Esophagus (tissue), 2 donors: ENCODE data around the gene SMIM36. TPM values are rescaled to one million over a fixed set of nuclear protein-coding genes. Genes with fewer than 3 reads are reported as not detected.

Experiments
- H3K27ac ChIP-seq, 2 donors: one replicate each; pipeline ENCODE4 v1.5.1; 2013; ENCODE audit warnings: low read depth in 2 of 2, mild to moderate bottlenecking in 2 of 2, inconsistent platforms in 1 of 2, low read length in 1 of 2, moderate library complexity in 1 of 2
- H3K27me3 ChIP-seq, 2 donors: one replicate each; pipeline ENCODE4 v1.6.1; 2013; ENCODE audit warnings: low read length in 2 of 2, control low read depth in 1 of 2, mild to moderate bottlenecking in 1 of 2; ENCODE audit not compliant: insufficient read depth in 2 of 2, control insufficient read depth in 1 of 2
- H3K36me3 ChIP-seq, 2 donors: one replicate each; pipeline ENCODE4 v1.6.1; 2013; ENCODE audit warnings: low read length in 1 of 2; ENCODE audit not compliant: control insufficient read depth in 2 of 2, insufficient read depth in 2 of 2
- H3K4me1 ChIP-seq, 2 donors: one replicate each; pipeline ENCODE4 v1.6.1; 2013; ENCODE audit warnings: low read length in 1 of 2; ENCODE audit not compliant: control insufficient read depth in 2 of 2, insufficient read depth in 2 of 2
- H3K4me3 ChIP-seq, 2 donors: one replicate each; pipeline ENCODE4 v1.5.1; 2013; ENCODE audit warnings: low read length in 2 of 2, mild to moderate bottlenecking in 2 of 2, low read depth in 1 of 2, moderate library complexity in 1 of 2
- H3K9me3 ChIP-seq, 2 donors: one replicate each; pipeline ENCODE4 v1.6.1; 2013; ENCODE audit warnings: mild to moderate bottlenecking in 2 of 2, low read depth in 1 of 2, low read length in 1 of 2, moderate library complexity in 1 of 2; ENCODE audit not compliant: control insufficient read depth in 2 of 2, insufficient read depth in 1 of 2
- WGBS, 2 donors: extraction: QIAGEN DNeasy Blood & Tissue Kit; methylation state at CpG; one replicate each; pipeline ENCODE4 v1.1.7; 2013; 5-methylcytosine and 5-hydroxymethylcytosine counted together
- polyA plus RNA-seq, 2 donors: library from polyadenylated mRNA; stranded (reverse); fragments of 200-250 nt; gene quantifications; one replicate each; pipeline ENCODE4 v1.2.3, GENCODE V29; 2013
- donor health status: healthy with polysubstance abuse.
- donor health status: Bipolar disorder and iron deficiency.

The SMIM36 gene
- polyA plus RNA-seq, 2 donors = not detected

- Histone ChIP-seq H3K27ac (no peak overlapping the region), H3K4me3 (no peak overlapping the region), H3K36me3 (no peaks in the 10 kb centered on the region), H3K27me3 (no peaks in the 10 kb centered on the region), H3K9me3 (no peaks in the 10 kb centered on the region), H3K4me1 (peaks cover 0 to 3% of the 10 kb centered on the region in 2 donors)
- 94 to 98% methylated on average over 3 of the region's 3 CpGs for WGBS, 2 donors
Observed at GRCh38 chr17:55418369-55419268, 92.6 kb downstream of the SMIM36 start.

GRCh38 chr17:55417411-55418268 lies 93.6 kb downstream of the SMIM36 start:
- Histone ChIP-seq H3K4me1 (peaks cover 0 to 3% of the 10 kb centered on the region in 2 donors), H3K27ac (no peak overlapping the region), H3K4me3 (no peak overlapping the region), H3K9me3 (no peaks in the 10 kb centered on the region), H3K27me3 (no peaks in the 10 kb centered on the region), H3K36me3 (no peaks in the 10 kb centered on the region)
- WGBS, 2 donors = 99 to 100% methylated on average over 4 of the region's 4 CpGs

- Histone ChIP-seq H3K4me3 (no peak overlapping the region), H3K4me1 (peaks cover 0 to 3% of the 10 kb centered on the region in 2 donors), H3K27ac (no peak overlapping the region), H3K36me3 (no peaks in the 10 kb centered on the region), H3K27me3 (no peaks in the 10 kb centered on the region), H3K9me3 (no peaks in the 10 kb centered on the region)
- 74% methylated on average over 4 of the region's 4 CpGs for WGBS, 2 donors
Observed at GRCh38 chr17:55416470-55417052, 94.7 kb downstream of the SMIM36 start.

- peaks cover 0 to 2% of the 10 kb centered on the region in 2 donors for H3K4me1 ChIP-seq
- H3K27ac ChIP-seq = no peak overlapping the region
- no peak overlapping the region for H3K4me3 ChIP-seq
- no peaks in the 10 kb centered on the region for H3K9me3 ChIP-seq
- H3K36me3 ChIP-seq = no peaks in the 10 kb centered on the region
- no peaks in the 10 kb centered on the region for H3K27me3 ChIP-seq
Observed at GRCh38 chr17:55416000-55416399, 95.3 kb downstream of the SMIM36 start.

- Histone ChIP-seq H3K4me3 (no peak overlapping the region), H3K27me3 (no peaks in the 10 kb centered on the region), H3K9me3 (no peaks in the 10 kb centered on the region), H3K27ac (no peak overlapping the region), H3K4me1 (no peaks in the 10 kb centered on the region), H3K36me3 (peaks cover 0 to 3% of the 10 kb centered on the region in 2 donors)
- whole genome bisulfite sequencing, 2 donors = 94 to 96% methylated on average over 4 of the region's 4 CpGs
Observed at GRCh38 chr17:55414983-55415382, 96.3 kb downstream of the SMIM36 start.

- peaks cover 0 to 8% of the 10 kb centered on the region in 2 donors for H3K36me3 ChIP-seq
- no peak overlapping the region for H3K4me3 ChIP-seq
- no peaks in the 10 kb centered on the region for H3K4me1 ChIP-seq
- 89 to 90% methylated on average over 8 of the region's 8 CpGs for WGBS, 2 donors
- no peaks in the 10 kb centered on the region for H3K27me3 ChIP-seq
- H3K9me3 ChIP-seq = no peaks in the 10 kb centered on the region
- no peak overlapping the region for H3K27ac ChIP-seq
Observed at GRCh38 chr17:55413825-55414489, 97.3 kb downstream of the SMIM36 start.

GRCh38 chr17:55411463-55411855 lies 99.8 kb downstream of the SMIM36 start:
- Histone ChIP-seq H3K4me1 (no peaks in the 10 kb centered on the region), H3K27me3 (no peaks in the 10 kb centered on the region), H3K9me3 (no peaks in the 10 kb centered on the region), H3K36me3 (peaks cover 0 to 11% of the 10 kb centered on the region in 2 donors), H3K4me3 (no peak overlapping the region), H3K27ac (no peak overlapping the region)
- WGBS, 2 donors = 90 to 91% methylated on average over 1 of the region's 1 CpG

GRCh38 chr17:55410722-55411462 lies 100.4 kb downstream of the SMIM36 start:
- WGBS, 2 donors = 81 to 86% methylated on average over 5 of the region's 5 CpGs
- H3K9me3 ChIP-seq = no peaks in the 10 kb centered on the region
- H3K27me3 ChIP-seq = no peaks in the 10 kb centered on the region
- H3K27ac ChIP-seq = no peak overlapping the region
- H3K4me1 ChIP-seq = no peaks in the 10 kb centered on the region
- no peak overlapping the region for H3K4me3 ChIP-seq
- peaks cover 0 to 11% of the 10 kb centered on the region in 2 donors for H3K36me3 ChIP-seq
